Measurements from ENCODE around the gene UBL4A. TPM values are rescaled to one million over a fixed set of nuclear protein-coding genes. Genes with fewer than 3 reads are reported as not detected.

UBL4A gene
- total RNA-seq, 1 donor: 32.0 TPM

GRCh38 chrX:154529206-154529612, 42.8 kb upstream of the UBL4A start:
- peak; percentile 69 for DNase-seq (ENCODE audit: low read depth)
- no peak overlapping the region for H3K4me3 ChIP-seq (ENCODE audit: low read depth, low read length)
- TF ChIP-seq, protein P1, sequence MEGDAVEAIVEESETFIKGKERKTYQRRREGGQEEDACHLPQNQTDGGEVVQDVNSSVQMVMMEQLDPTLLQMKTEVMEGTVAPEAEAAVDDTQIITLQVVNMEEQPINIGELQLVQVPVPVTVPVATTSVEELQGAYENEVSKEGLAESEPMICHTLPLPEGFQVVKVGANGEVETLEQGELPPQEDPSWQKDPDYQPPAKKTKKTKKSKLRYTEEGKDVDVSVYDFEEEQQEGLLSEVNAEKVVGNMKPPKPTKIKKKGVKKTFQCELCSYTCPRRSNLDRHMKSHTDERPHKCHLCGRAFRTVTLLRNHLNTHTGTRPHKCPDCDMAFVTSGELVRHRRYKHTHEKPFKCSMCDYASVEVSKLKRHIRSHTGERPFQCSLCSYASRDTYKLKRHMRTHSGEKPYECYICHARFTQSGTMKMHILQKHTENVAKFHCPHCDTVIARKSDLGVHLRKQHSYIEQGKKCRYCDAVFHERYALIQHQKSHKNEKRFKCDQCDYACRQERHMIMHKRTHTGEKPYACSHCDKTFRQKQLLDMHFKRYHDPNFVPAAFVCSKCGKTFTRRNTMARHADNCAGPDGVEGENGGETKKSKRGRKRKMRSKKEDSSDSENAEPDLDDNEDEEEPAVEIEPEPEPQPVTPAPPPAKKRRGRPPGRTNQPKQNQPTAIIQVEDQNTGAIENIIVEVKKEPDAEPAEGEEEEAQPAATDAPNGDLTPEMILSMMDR (IDR thresholded peaks at IDR 0.05; ENCODE audit: insufficient read depth, low read depth, low read length): no peak

GRCh38 chrX:154526901-154527675, 40.7 kb upstream of the UBL4A start:
- TF ChIP-seq, protein P1 (IDR thresholded peaks at IDR 0.05; ENCODE audit: insufficient read depth, low read depth, low read length): peak; percentile 58
- peak overlapping the region; percentile 38 for H3K4me3 ChIP-seq (ENCODE audit: low read depth, low read length)

DNA sequence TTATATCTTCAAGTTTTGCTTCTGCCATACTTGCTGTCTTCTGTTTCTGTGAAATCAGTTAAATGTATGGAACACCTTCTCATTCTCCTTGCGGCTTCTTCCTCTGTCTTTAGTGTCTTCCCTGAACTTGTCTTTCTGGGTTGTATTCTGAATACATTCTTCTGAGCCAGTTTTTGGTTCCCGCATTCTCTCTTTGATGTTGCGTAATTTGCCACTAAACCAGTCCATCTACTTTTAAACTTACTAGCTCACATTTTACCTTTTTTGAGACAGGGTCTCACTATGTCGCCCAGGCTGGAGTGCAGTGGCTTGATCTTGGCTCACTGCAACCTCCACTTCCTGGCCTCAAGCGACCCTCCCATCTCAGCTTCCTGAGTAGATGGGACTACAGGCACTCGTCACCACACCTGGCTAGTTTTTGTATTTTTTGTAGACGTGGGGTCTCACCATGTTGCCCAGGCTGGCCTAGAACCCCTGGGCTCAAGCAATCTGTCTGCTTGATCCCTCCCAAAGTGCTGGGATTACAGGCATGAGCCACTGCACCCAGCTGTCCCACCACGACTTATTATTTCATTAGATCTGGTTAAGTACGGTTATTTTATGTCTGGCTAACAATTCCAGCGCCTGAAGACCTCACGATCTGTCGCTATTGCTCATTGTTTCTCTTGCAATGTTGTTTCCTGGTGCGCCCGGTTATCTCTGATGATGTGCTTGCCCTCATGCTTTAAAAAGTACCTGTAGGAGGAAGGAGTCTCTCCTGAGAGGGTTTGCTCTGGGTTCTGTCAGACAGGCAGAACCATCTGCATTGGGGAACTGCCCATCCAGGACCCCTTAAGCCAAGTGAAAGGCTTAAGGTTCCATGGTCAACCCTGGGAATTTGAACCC, 39.4 kb upstream of the UBL4A start:
- peak; percentile 18 for DNase-seq (ENCODE audit: low read depth)
- TF ChIP-seq, protein P1 (IDR thresholded peaks at IDR 0.05; ENCODE audit: insufficient read depth, low read depth, low read length): no peak
- no peak overlapping the region for H3K4me3 ChIP-seq (ENCODE audit: low read depth, low read length)

More at GRCh38 chrX:154526901-154527675, 40.7 kb upstream of the UBL4A start:
- DNase-seq (ENCODE audit: low read depth): peak; percentile 77

DNA sequence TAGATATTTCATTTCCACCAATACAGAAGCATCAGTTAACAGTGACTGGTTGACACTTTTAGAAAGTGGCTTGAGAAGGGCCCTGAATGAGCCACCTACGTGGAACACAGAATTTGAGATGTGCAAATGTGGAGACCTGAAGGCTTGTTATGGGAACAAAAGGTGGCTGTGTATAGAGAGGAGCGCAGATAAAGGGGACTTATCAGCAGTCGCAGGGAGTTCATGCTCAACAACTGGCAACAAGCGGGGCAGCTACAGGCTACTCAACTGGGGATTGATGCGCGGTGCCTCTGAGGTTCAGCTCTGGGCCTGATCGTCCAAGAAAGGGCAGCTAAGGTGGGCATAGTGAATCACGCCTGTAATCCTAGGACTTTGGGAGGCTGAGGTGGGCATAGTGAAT, 33.0 kb upstream of the UBL4A start:
- H3K4me3 ChIP-seq (ENCODE audit: low read depth, low read length): no peak overlapping the region
- TF ChIP-seq, protein P1 (IDR thresholded peaks at IDR 0.05; ENCODE audit: insufficient read depth, low read depth, low read length): no peak
- no peak for DNase-seq (ENCODE audit: low read depth)

- TF ChIP-seq, protein P1 (IDR thresholded peaks at IDR 0.05; ENCODE audit: insufficient read depth, low read depth, low read length): no peak
- H3K4me3 ChIP-seq (ENCODE audit: low read depth, low read length): peak overlapping the region; percentile 21
- DNase-seq (ENCODE audit: low read depth): peak; percentile 55
Measured at GRCh38 chrX:154517101-154517781, 30.8 kb upstream of the UBL4A start.

DNA sequence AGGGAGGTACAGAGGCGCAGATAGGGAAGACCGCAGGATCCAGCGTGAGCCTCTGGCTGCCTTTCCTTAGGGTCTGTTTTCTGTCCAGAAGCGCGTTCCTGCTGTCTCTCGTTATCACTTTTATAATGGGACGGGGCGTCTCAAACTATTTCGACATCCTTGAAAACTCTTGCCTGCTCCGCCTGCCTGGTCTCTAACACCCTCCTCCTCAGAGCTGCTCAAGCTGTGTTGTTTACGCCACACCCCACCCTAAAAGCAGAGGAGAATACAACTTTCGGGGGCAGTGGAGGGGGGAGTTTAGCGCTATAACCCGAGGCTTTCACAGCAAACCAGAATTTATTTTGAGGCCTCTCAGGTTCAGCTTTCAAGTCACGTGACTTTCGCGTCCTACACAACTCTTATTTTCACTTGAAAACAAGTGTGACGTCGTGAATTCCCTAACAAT, 30.3 kb upstream of the UBL4A start:
- TF ChIP-seq, protein P1 (IDR thresholded peaks at IDR 0.05; ENCODE audit: insufficient read depth, low read depth, low read length): no peak
- peak overlapping the region; percentile 47 for H3K4me3 ChIP-seq (ENCODE audit: low read depth, low read length)
- DNase-seq (ENCODE audit: low read depth): peak; percentile 97
